CD14-positive monocyte (primary cell): Measurements from ENCODE around the gene RNF17. TPM values are rescaled to one million over a fixed set of nuclear protein-coding genes. Genes with fewer than 3 reads are reported as not detected.

Experiments used
- DNase-seq, 3 donors: peaks; one replicate each; pipeline ENCODE4 v3.0.0-alpha.2; 2011 to 2022
- H2AFZ ChIP-seq: 2 replicates; pipeline ENCODE4 v1.6.0; 2012; ENCODE audit warnings: mild to moderate bottlenecking, low read depth, low read length, inconsistent platforms; ENCODE audit not compliant: insufficient read depth, poor library complexity, severe bottlenecking
- H3K27ac ChIP-seq, 2 donors: 1 replicate in 1 of 2; 2 replicates in 1 of 2; pipeline ENCODE4 v1.5.1; 2012 to 2013; ENCODE audit warnings: low read length in 2 of 2, control low read depth in 1 of 2, inconsistent platforms in 1 of 2, low read depth in 1 of 2, mild to moderate bottlenecking in 1 of 2
- H3K27me3 ChIP-seq, 2 donors: one replicate each; pipeline versions ENCODE4 v1.6.0 to v1.6.1; 2011 to 2013; ENCODE audit warnings: low read length in 2 of 2; ENCODE audit not compliant: control insufficient read depth in 2 of 2, insufficient read depth in 2 of 2
- H3K36me3 ChIP-seq, 2 donors: replicated peaks in 1 of 2; 1 replicate in 1 of 2; 2 replicates in 1 of 2; pipeline versions ENCODE4 v1.5.1 to v1.6.1; 2012 to 2013; ENCODE audit warnings: low read length in 2 of 2, control low read depth in 1 of 2, inconsistent platforms in 1 of 2, mild to moderate bottlenecking in 1 of 2; ENCODE audit not compliant: insufficient read depth in 2 of 2, control insufficient read depth in 1 of 2
- H3K4me1 ChIP-seq, 2 donors: 1 replicate in 1 of 2; 2 replicates in 1 of 2; pipeline versions ENCODE4 v1.5.1 to v1.6.1; 2012 to 2013; ENCODE audit warnings: low read length in 2 of 2, control low read depth in 1 of 2, inconsistent platforms in 1 of 2, mild to moderate bottlenecking in 1 of 2, moderate library complexity in 1 of 2; ENCODE audit not compliant: insufficient read depth in 2 of 2, control insufficient read depth in 1 of 2
- H3K4me2 ChIP-seq: replicated peaks from 2 replicates; pipeline ENCODE3; 2012; ENCODE audit warnings: low read length, moderate library complexity, mild to moderate bottlenecking; ENCODE audit not compliant: poor library complexity, severe bottlenecking; ENCODE audit errors: extremely low read depth
- H3K4me3 ChIP-seq, 3 experiments: fragments of 200-600 bp in 1 of 3; sonication (generic) in 1 of 3; replicated peaks in 1 of 3; 1 replicate in 2 of 3; 2 replicates in 1 of 3; pipeline ENCODE4 v1.5.1; 2011 to 2013; ENCODE audit warnings: low read length in 3 of 3, mild to moderate bottlenecking in 3 of 3, control low read depth in 2 of 3, low read depth in 2 of 3, inconsistent platforms in 1 of 3, moderate library complexity in 1 of 3
- H3K79me2 ChIP-seq: 2 replicates; pipeline ENCODE4 v1.6.0; 2012; ENCODE audit warnings: mild to moderate bottlenecking, control low read depth, inconsistent platforms, low read length, moderate library complexity; ENCODE audit not compliant: insufficient read depth
- H3K9ac ChIP-seq: 2 replicates; pipeline ENCODE4 v1.6.0; 2017; ENCODE audit warnings: low read length, mild to moderate bottlenecking; ENCODE audit not compliant: insufficient read depth, poor library complexity, severe bottlenecking
- H3K9me3 ChIP-seq, 2 donors: replicated peaks in 1 of 2; 1 replicate in 1 of 2; 2 replicates in 1 of 2; pipeline versions ENCODE4 v1.5.1 to v1.6.1; 2012 to 2013; ENCODE audit warnings: low read length in 2 of 2, control low read depth in 1 of 2; ENCODE audit not compliant: control insufficient read depth in 1 of 2, insufficient read depth in 1 of 2
- H4K20me1 ChIP-seq: 2 replicates; pipeline ENCODE4 v1.6.0; 2012; ENCODE audit warnings: mild to moderate bottlenecking, low read length, control low read depth, moderate library complexity; ENCODE audit not compliant: insufficient read depth
- H3K27ac Mint-ChIP-seq, 7 donors: one replicate each; pipeline ENCODE4 v1.8.0; 2020; ENCODE audit warnings: mild to moderate bottlenecking in 7 of 7, mixed read lengths in 7 of 7, moderate library complexity in 6 of 7, inconsistent platforms in 2 of 7
- H3K27me3 Mint-ChIP-seq, 3 donors: one replicate each; pipeline ENCODE4 v1.8.0; 2021 to 2022; ENCODE audit warnings: low read depth in 3 of 3, mild to moderate bottlenecking in 3 of 3, mixed read lengths in 3 of 3, moderate library complexity in 3 of 3, inconsistent platforms in 1 of 3
- H3K36me3 Mint-ChIP-seq, 2 donors: one replicate each; pipeline ENCODE4 v1.8.0; 2020; ENCODE audit warnings: mixed read lengths in 2 of 2, inconsistent platforms in 1 of 2, mild to moderate bottlenecking in 1 of 2
- H3K4me1 Mint-ChIP-seq: one replicate; pipeline ENCODE4 v1.8.0; 2020; ENCODE audit warnings: mild to moderate bottlenecking, mixed read lengths
- H3K4me3 Mint-ChIP-seq, 2 donors: one replicate each; pipeline ENCODE4 v1.8.0; 2020; ENCODE audit warnings: mild to moderate bottlenecking in 2 of 2, mixed read lengths in 2 of 2, moderate library complexity in 1 of 2
- H3K9me3 Mint-ChIP-seq, 7 donors: one replicate each; pipeline ENCODE4 v1.8.0; 2020 to 2022; ENCODE audit warnings: mixed read lengths in 7 of 7, mild to moderate bottlenecking in 6 of 7, moderate library complexity in 6 of 7, inconsistent platforms in 2 of 7
- CTCF ChIP-seq: fragments of 200-600 bp; IDR thresholded peaks from one replicate; pipeline ENCODE4 v1.8.0; 2022; ENCODE audit warnings: antibody characterized with exemption, mild to moderate bottlenecking
- WGBS: methylation state at CpG from one replicate; pipeline ENCODE4 v1.1.5; 2013; ENCODE audit warnings: missing lambda C conversion rate; ENCODE audit not compliant: insufficient coverage; 5-methylcytosine and 5-hydroxymethylcytosine counted together
- intact Hi-C, 2 donors: fragments of 100-400 bp; cut with micrococcal nuclease; formaldehyde crosslinking; loops; one replicate each; pipeline versions ENCODE4 v1.15.0 to v1.15.1; 2023
- polyA plus RNA-seq, 3 donors: library from polyadenylated mRNA; depleted of rRNA in 1 of 3; unstranded in 2 of 3; stranded (reverse) in 1 of 3; fragments of 300-500 nt in 2 of 3; fragments of >200 nt in 1 of 3; fragmentation: Illumina TruSeq in 2 of 3; gene quantifications; 1 replicate in 2 of 3; 2 replicates in 1 of 3; pipeline ENCODE4 v1.2.3, GENCODE V29; 2012 to 2021

Gene RNF17
- polyA plus RNA-seq, 3 donors = not detected

GRCh38 chr13:24854311-24854710 is 90.3 kb downstream of the RNF17 start:
- no peaks in the 10 kb centered on the region for H3K9me3 Mint-ChIP-seq
- peaks cover 0 to 10% (median 4%) of the 10 kb centered on the region in 3 donors for H3K27me3 Mint-ChIP-seq
- H3K4me3 ChIP-seq = no peak overlapping the region
- no peak overlapping the region for H3K4me3 Mint-ChIP-seq
- H3K9me3 ChIP-seq = no peaks in the 10 kb centered on the region
- H3K36me3 ChIP-seq = no peaks in the 10 kb centered on the region
- H2AFZ ChIP-seq = no peak overlapping the region
- TF ChIP-seq CTCF = no peak
- no peak overlapping the region for H3K9ac ChIP-seq
- no peaks in the 10 kb centered on the region for H3K36me3 Mint-ChIP-seq
- H3K27ac ChIP-seq = no peak overlapping the region
- H3K27ac Mint-ChIP-seq = no peak overlapping the region
- H4K20me1 ChIP-seq = no peaks in the 10 kb centered on the region
- no peak for DNase-seq
- intact Hi-C loops = no loop called here
- no peak overlapping the region for H3K4me2 ChIP-seq
- H3K79me2 ChIP-seq = no peaks in the 10 kb centered on the region
- no peaks in the 10 kb centered on the region for H3K4me1 Mint-ChIP-seq
- no peaks in the 10 kb centered on the region for H3K27me3 ChIP-seq
- no peaks in the 10 kb centered on the region for H3K4me1 ChIP-seq

- H3K27ac ChIP-seq = no peak overlapping the region
- H3K4me1 Mint-ChIP-seq = no peaks in the 10 kb centered on the region
- no peaks in the 10 kb centered on the region for H4K20me1 ChIP-seq
- H3K36me3 Mint-ChIP-seq = no peaks in the 10 kb centered on the region
- no peak overlapping the region for H3K4me3 Mint-ChIP-seq
- H3K36me3 ChIP-seq = no peaks in the 10 kb centered on the region
- H3K4me2 ChIP-seq = no peak overlapping the region
- no peaks in the 10 kb centered on the region for H3K4me1 ChIP-seq
- no peaks in the 10 kb centered on the region for H3K27me3 ChIP-seq
- H3K9ac ChIP-seq = no peak overlapping the region
- H3K9me3 ChIP-seq = no peaks in the 10 kb centered on the region
- peaks cover 0 to 3% (median 0%) of the 10 kb centered on the region in 7 donors for H3K9me3 Mint-ChIP-seq
- intact Hi-C loops = no loop called here
- no peak overlapping the region for H2AFZ ChIP-seq
- no peaks in the 10 kb centered on the region for H3K79me2 ChIP-seq
- no peak overlapping the region for H3K4me3 ChIP-seq
- DNase-seq = no peak
- peaks cover 0 to 3% (median 2%) of the 10 kb centered on the region in 3 donors for H3K27me3 Mint-ChIP-seq
- TF ChIP-seq CTCF = no peak
- no peak overlapping the region for H3K27ac Mint-ChIP-seq
- 43% methylated on average over 3 of the region's 5 CpGs for WGBS
Measured at GRCh38 chr13:24858953-24859352, 95.0 kb downstream of the RNF17 start.
